Activated T-cell treated with anti-CD3 and anti-CD28 coated beads for 24 hours (primary cell): Measurements from ENCODE around the gene TRPM3.
"Not testable (repeated sequence)": the region's sequence is repeated elsewhere in the genome, so short reads cannot be mapped to it uniquely, and the experiment has no call there.

Source experiments
- DNase-seq: peaks from one replicate; pipeline ENCODE4 v3.0.0-alpha.2; 2020; ENCODE audit warnings: low read depth

TRPM3 gene

DNA sequence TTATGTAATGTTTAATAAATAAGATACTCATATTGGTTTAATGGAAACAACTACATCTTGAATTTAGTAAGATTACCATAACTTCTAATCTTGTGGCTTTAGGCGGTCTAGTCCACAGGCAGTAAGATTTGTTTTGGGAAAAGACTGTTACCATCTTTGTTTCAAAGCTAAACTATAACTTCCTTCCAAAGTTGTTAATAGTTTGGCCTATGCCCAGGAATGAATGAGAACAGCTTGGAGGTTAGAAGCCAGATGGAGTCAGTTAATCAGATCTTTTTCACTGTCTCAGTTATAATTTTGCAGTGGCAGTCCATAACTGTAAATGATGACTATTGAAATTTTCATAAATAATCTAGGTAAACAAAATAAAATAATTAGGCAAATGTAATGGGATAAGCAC is 465.1 kb downstream of the TRPM3 start:
- no peak for DNase-seq

GRCh38 chr9:70654144-70654543 is 467.3 kb downstream of the TRPM3 start:
- no peak for DNase-seq

GRCh38 chr9:70644627-70645026 is 476.8 kb downstream of the TRPM3 start:
- not testable (repeated sequence) for DNase-seq

- DNase-seq, result no peak
These were observed 479.1 kb downstream of the TRPM3 start for GRCh38 chr9:70642341-70642740.

DNA sequence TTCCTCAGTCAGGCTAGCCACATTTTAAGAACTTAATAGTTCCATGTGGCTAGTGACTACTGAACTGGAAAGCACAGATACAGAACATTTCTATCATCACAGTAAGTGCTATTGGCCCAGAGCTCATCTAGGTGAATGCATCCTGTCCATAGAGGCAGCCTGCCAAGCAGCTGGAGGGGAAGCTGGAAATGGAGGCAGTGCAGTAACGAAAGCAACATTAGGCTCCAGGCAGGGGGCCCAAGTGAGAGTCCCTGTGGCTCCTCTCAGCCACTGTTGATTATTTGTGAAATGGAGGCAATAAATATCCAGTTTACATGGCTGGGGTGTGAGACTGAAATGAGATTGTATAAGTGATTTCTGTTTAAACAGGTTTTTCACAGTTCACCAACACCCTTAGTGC is 479.8 kb downstream of the TRPM3 start:
- DNase-seq, result no peak

DNA sequence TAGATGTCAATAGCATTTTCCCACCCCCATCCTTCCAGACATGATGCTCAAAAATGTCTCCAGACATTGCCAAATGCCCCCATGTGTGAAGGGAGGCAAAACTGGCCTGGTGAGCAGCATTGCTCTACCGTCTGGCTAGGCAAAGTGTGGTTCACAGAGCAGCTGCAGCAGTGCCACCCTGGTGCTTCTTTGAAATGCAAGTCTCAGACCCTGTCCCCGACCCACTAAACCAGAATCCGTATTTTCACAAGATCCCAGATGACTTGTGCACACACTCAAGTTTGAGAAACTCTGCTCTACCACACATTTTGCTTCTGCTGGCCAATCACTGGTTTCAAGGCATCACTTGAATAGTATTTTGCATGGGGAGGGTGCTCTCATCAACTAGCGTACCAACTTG is 480.4 kb downstream of the TRPM3 start:
- DNase-seq, result no peak

DNA sequence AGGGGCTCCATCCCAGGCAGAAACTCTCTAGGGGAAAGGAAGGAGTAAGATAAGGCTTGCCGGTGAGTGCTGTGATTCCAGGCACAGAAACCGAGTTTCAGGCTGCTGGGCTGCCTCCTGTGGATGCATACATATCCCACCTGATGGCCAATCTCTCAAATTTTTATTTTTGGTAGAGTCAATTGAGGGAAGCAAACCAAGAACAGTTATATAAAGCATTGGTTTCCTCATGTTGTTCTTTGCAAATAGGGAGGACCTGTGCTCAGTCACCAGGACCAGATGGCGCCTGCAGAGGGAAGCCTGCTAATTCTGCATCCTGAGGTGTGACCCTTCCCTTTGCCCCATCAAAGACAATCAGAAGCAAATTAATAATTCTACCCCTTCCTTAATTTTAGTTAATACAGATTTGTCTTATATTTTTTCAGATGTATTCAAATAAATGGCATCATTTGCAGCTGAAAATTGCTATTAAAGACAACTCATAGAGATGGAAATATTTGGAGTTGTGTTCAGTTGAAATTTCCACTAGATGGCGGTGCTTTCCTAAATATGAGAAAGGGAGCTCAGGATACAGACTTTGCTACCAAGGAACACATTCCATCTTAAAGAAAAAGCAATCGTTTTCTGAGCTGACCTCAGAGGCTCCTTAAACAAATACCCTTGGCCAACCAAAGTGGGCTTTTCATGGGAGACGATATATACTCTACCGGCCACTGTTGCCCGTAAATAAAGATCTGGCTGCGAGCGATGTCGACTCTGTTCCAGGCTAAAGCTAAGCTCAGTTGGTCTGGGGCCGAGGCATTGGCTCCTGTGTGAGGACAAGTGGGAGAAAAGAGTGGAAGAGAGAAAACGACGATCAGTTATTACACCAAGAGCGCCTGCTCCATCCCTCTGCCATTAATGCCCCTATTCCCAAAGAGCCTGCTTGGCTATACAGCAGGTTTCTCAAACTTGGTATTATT is 481.3 kb downstream of the TRPM3 start:
- no peak for DNase-seq

DNA sequence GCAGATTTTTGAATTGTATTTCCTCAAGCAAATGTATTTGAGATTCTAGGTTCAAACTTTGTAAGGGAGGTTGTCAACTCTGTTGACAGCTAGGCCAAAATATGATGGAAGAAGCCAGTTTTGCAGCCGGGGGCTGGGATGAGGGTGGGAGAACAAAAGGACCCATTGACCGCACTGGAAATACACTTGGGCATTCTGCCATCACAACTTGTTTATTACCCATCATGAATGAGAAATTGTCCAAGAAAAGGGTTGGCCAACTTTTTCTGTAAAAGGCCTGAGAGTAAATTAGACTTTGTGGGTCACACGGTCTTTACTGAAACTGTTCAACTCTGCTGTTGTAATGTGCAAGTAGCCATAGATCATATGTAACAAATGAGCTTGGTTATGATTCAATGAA is 485.6 kb downstream of the TRPM3 start:
- no peak for DNase-seq

- no peak for DNase-seq
These were observed 486.7 kb downstream of the TRPM3 start for GRCh38 chr9:70634696-70635095.

DNA sequence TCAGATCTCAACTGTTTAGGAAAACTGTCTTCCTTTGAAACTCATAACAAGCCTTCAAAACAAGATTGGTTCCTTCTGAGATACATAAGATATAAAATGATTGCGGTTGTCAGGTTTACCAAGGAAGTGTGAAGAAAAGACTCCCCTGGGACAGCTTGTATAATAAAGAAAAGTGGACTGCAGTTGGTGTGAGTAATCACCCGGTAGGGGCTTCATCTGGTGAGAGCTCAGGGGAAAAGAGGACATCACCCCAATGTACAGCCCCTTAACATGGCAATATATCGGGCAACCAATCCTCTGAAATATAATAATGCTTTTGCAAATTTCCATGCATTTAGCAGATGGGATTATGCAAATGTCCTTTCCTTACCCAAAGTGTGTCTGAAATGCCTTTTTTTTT is 490.4 kb downstream of the TRPM3 start:
- DNase-seq, result no peak

DNA sequence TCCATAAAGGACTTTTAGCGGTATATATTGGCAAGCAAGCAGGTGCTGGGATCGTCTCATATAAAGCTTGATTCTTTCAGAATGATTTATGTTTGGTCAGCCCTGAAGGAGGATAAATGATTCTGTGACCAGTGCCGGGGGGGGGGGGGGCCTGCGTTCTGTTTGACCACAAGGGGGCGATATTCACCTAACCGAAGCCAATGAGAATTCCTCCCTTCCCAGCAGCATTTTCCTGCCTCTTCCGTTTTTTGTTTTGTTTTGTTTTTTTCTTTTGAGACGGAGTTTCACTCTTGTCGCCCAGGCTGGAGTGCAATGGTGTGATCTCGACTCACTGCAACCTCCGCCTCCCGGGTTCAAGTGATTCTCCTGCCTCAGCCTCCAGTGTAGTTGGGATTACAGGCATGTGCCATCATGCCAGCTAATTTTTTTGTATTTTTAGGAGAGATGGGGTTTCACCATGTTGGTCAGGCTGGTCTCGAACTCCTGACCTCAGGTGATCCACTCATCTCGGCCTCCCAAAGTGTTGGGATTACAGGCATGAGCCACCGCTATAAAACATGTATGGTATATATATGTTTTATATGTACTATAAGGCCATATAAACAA is 492.2 kb downstream of the TRPM3 start:
- DNase-seq, result not testable (repeated sequence)

GRCh38 chr9:70625078-70625477 is 496.3 kb downstream of the TRPM3 start:
- DNase-seq, result no peak

GRCh38 chr9:70618784-70619183 is 502.6 kb downstream of the TRPM3 start:
- no peak for DNase-seq

DNA sequence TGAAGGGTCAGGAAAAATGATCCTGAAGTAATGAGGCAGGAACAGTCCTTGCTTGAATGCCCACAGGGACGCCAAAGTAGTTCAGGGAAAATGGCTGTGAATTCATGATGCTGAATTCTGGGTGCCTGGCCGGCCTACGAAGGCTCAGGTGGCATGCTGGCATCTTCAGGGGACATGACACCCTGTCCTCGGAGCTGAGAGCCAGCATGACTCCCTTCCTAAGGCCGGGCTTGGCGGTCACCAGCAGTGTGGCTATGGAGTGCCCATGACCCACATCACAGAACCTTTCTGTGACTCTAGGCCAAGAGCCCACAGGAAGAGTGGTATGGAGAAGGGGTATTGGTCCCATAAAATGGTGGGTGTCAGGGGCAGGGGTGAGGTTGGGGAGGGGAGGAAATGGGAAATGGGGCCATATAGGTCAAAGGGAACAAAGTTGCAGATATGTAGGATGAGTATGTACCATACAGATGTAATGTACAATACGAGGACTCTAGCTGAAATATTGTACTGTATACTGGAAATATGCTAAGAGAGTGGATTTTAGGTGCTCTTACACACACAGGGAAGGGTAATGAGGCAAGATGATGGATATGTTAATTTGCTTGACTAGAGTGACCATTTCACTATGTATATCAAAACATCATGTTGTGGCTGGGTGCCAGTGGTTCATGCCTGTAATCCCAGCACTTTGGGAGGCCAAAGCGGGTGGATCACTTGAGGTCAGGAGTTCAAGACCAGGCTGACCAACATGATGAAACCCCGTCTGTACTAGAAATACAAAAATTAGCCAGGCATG is 504.2 kb downstream of the TRPM3 start:
- no peak for DNase-seq

DNA sequence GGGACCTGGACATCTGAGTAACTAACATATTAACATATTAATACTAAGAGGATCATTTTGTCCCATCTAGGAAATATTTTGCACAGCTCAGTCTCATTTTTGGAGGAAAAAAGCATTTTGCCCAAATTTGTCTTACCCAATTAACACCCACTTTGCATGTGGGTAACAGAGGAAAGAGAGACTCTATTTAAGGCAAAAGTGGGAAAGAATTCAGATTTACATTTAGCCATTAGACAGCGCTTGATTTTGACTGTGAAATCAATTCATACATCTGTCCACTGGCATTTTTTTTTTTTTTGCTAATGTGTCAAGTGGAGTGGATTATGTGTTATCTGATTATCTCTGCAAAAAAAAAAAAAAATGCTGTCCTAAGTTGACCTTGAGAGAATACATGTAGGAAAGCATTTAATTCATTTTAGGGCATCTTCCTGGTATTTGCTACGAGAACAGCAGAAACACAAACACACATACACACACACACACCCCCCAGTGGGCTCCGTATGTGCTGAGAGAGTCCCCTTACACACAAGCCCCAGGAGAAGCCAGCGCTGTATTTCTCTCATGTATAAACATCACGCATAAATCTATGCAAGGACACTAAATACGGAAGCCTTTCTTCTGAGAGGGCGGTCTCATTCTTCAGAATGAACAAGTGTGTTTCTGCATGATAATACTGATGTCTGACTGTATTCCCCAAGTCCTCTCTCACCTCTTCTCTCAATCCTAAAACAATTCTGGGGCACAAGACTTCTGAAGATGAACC is 505.0 kb downstream of the TRPM3 start:
- DNase-seq, result no peak

- DNase-seq, result no peak
These were observed 505.8 kb downstream of the TRPM3 start for GRCh38 chr9:70615464-70616138.

- no peak for DNase-seq
These were observed 506.5 kb downstream of the TRPM3 start for GRCh38 chr9:70614786-70615463.

- DNase-seq, result no peak
These were observed 508.2 kb downstream of the TRPM3 start for GRCh38 chr9:70613024-70613768.

DNA sequence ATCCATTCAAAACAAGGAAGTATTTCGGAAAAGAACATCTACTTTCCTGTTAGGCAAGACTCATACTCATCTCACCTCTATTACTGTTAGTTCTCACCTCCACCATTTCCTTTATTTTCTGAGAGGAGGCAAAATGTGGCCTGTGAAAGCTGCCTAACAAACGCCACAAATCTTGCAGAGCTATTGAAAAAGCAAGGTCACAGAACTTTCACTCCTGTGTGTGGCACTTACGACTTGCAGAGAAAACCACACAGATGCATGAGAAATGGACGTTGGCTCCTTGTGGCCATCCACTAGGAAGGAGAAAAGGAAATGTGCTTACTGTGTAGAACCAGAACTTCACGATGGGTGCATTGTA is 511.2 kb downstream of the TRPM3 start:
- no peak for DNase-seq
